Astrocyte (in vitro differentiated cells and primary cell): ENCODE data around the gene IGF1R. TPM values are rescaled to one million over a fixed set of nuclear protein-coding genes. Genes with fewer than 3 reads are reported as not detected.

Source experiments
- DNase-seq: peaks from one replicate; pipeline ENCODE4 v3.0.0-alpha.2; 2010; ENCODE audit warnings: low read depth
- FAIRE-seq: peaks from 2 replicates; lab custom pipeline; 2011; peaks lifted over from hg19 to GRCh38; lab: Jason Lieb, UNC
- H2AFZ ChIP-seq: 2 replicates; pipeline ENCODE4 v1.6.0; 2012; ENCODE audit warnings: low read depth, low read length, inconsistent platforms
- H3K27ac ChIP-seq: 2 replicates; pipeline ENCODE4 v1.5.1; 2011; ENCODE audit warnings: low read depth, low read length, inconsistent platforms
- H3K27me3 ChIP-seq: 2 replicates; pipeline ENCODE4 v1.6.0; 2011; ENCODE audit warnings: low read length, inconsistent platforms; ENCODE audit not compliant: insufficient read depth
- H3K36me3 ChIP-seq: 2 replicates; pipeline ENCODE4 v1.5.1; 2011; ENCODE audit warnings: low read length, inconsistent platforms; ENCODE audit not compliant: insufficient read depth
- H3K4me1 ChIP-seq: 2 replicates; pipeline ENCODE4 v1.5.1; 2011; ENCODE audit warnings: low read length, inconsistent platforms; ENCODE audit not compliant: insufficient read depth
- H3K4me2 ChIP-seq: 2 replicates; pipeline ENCODE4 v1.6.0; 2012; ENCODE audit warnings: low read length, inconsistent platforms
- H3K4me3 ChIP-seq: 2 replicates; pipeline ENCODE4 v1.5.1; 2011; ENCODE audit warnings: low read depth, mild to moderate bottlenecking, low read length, inconsistent platforms; ENCODE audit not compliant: insufficient read depth
- H3K79me2 ChIP-seq: 2 replicates; pipeline ENCODE4 v1.6.0; 2012; ENCODE audit warnings: mild to moderate bottlenecking, low read length, inconsistent platforms; ENCODE audit not compliant: insufficient read depth
- H3K9ac ChIP-seq: 2 replicates; pipeline ENCODE4 v1.6.0; 2012; ENCODE audit warnings: mild to moderate bottlenecking, low read length, inconsistent platforms
- H3K9me3 ChIP-seq: 2 replicates; pipeline ENCODE4 v1.5.1; 2012; ENCODE audit warnings: low read depth, mild to moderate bottlenecking, low read length, inconsistent platforms; ENCODE audit not compliant: insufficient read depth
- H4K20me1 ChIP-seq: 2 replicates; pipeline ENCODE4 v1.6.0; 2012; ENCODE audit warnings: low read length, inconsistent platforms; ENCODE audit not compliant: insufficient read depth
- H3K27ac Mint-ChIP-seq: one replicate; pipeline ENCODE4 v1.8.0; 2021; ENCODE audit warnings: mild to moderate bottlenecking, mixed read lengths; ENCODE audit not compliant: unreplicated experiment
- H3K27me3 Mint-ChIP-seq: one replicate; pipeline ENCODE4 v1.8.0; 2021; ENCODE audit warnings: low read depth, mixed read lengths; ENCODE audit not compliant: unreplicated experiment
- H3K36me3 Mint-ChIP-seq: one replicate; pipeline ENCODE4 v1.8.0; 2021; ENCODE audit warnings: low read depth, mixed read lengths; ENCODE audit not compliant: unreplicated experiment
- H3K4me1 Mint-ChIP-seq: one replicate; pipeline ENCODE4 v1.8.0; 2021; ENCODE audit warnings: low read depth, mixed read lengths; ENCODE audit not compliant: unreplicated experiment
- H3K4me3 Mint-ChIP-seq: one replicate; pipeline ENCODE4 v1.8.0; 2021; ENCODE audit warnings: mild to moderate bottlenecking, moderate library complexity, mixed read lengths; ENCODE audit not compliant: unreplicated experiment
- H3K9me3 Mint-ChIP-seq: one replicate; pipeline ENCODE4 v1.8.0; 2021; ENCODE audit warnings: mild to moderate bottlenecking, mixed read lengths; ENCODE audit not compliant: unreplicated experiment
- EZH2 ChIP-seq: IDR thresholded peaks from 2 replicates; pipeline ENCODE4 v1.6.1; 2012; ENCODE audit warnings: mild to moderate bottlenecking, low read length, inconsistent platforms; ENCODE audit not compliant: insufficient read depth
- total RNA-seq: library from RNA; stranded (reverse); gene quantifications from 2 replicates; pipeline ENCODE4 v1.2.1, GENCODE V29; 2021
- TF ChIP-seq, protein P1 (sequence below): IDR thresholded peaks from 2 replicates; pipeline ENCODE4 v1.5.1; 2011; ENCODE audit warnings: low read depth, mild to moderate bottlenecking, inconsistent platforms, low read length, moderate library complexity; ENCODE audit not compliant: insufficient read depth

IGF1R gene
- total RNA-seq, 1 donor from 2014 or later: 270 TPM

DNA sequence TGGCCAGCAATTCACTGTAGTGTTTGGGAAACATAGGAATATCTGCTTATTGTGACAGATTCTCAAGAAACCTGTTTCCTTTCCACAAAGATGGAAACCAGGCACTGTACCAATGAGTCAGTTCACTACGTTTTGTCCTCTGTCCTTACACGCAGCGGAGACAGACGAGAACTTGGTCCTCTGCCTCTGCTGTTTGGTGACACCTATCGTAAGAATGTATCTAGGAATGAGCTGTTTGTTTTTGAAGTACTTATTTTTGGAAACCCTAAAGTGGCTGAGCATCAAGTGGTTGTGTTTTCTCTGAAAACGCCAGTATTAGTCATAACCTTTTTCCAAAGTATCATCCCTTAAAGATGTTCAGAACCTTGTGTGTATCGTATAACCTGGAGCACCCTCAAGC lies 266.3 kb downstream of the IGF1R start:
- H3K4me2 ChIP-seq: peak overlapping the region; percentile 65
- H2AFZ ChIP-seq: no peak overlapping the region
- H3K27me3 Mint-ChIP-seq: no peaks in the 10 kb centered on the region
- H3K4me1 Mint-ChIP-seq: peaks cover 24% of the 10 kb centered on the region
- peak overlapping the region; percentile 80 for H3K27ac ChIP-seq
- H3K9me3 Mint-ChIP-seq: no peaks in the 10 kb centered on the region
- peaks cover 28% of the 10 kb centered on the region for H3K79me2 ChIP-seq
- H3K36me3 Mint-ChIP-seq: peaks cover 44% of the 10 kb centered on the region
- peak overlapping the region; percentile 10 for H3K4me3 ChIP-seq
- DNase-seq: peak; percentile 97
- H3K9ac ChIP-seq: peak overlapping the region; percentile 55
- H3K27ac Mint-ChIP-seq: no peak overlapping the region
- peaks cover 17% of the 10 kb centered on the region for H3K4me1 ChIP-seq
- H3K27me3 ChIP-seq: no peaks in the 10 kb centered on the region
- peaks cover 6% of the 10 kb centered on the region for H4K20me1 ChIP-seq
- H3K4me3 Mint-ChIP-seq: no peak overlapping the region
- H3K9me3 ChIP-seq: no peaks in the 10 kb centered on the region
- TF ChIP-seq, protein P1, sequence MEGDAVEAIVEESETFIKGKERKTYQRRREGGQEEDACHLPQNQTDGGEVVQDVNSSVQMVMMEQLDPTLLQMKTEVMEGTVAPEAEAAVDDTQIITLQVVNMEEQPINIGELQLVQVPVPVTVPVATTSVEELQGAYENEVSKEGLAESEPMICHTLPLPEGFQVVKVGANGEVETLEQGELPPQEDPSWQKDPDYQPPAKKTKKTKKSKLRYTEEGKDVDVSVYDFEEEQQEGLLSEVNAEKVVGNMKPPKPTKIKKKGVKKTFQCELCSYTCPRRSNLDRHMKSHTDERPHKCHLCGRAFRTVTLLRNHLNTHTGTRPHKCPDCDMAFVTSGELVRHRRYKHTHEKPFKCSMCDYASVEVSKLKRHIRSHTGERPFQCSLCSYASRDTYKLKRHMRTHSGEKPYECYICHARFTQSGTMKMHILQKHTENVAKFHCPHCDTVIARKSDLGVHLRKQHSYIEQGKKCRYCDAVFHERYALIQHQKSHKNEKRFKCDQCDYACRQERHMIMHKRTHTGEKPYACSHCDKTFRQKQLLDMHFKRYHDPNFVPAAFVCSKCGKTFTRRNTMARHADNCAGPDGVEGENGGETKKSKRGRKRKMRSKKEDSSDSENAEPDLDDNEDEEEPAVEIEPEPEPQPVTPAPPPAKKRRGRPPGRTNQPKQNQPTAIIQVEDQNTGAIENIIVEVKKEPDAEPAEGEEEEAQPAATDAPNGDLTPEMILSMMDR: no peak
- no peak for TF ChIP-seq EZH2
- peak; percentile 92 for FAIRE-seq
- H3K36me3 ChIP-seq: peaks cover 73% of the 10 kb centered on the region

DNA sequence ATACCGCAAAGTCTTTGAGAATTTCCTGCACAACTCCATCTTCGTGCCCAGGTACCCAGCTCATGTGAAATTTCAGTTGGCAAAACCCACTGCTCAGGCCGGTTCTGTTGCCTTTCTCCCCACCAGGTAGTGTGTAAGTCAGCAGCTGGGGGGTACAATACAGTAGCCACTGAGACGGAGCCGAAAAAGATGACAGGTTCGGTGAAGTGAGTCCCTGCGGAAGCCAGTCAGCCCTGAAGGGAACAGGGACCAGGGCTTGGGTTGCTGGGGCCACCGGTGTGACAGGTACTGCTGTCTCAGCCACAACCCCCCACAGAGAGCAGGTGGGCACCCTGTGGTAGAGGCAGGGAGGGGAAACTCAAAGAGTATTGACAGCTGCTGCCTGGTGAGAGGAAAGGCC lies 268.5 kb downstream of the IGF1R start:
- FAIRE-seq: no peak
- Histone ChIP-seq H3K36me3 (peaks cover 62% of the 10 kb centered on the region), H3K4me1 (peaks cover 17% of the 10 kb centered on the region), H2AFZ (no peak overlapping the region), H3K9me3 (no peaks in the 10 kb centered on the region), H3K4me2 (no peak overlapping the region), H3K27me3 (no peaks in the 10 kb centered on the region), H3K27ac (no peak overlapping the region), H3K4me3 (no peak overlapping the region), H3K79me2 (peaks cover 21% of the 10 kb centered on the region), H3K9ac (no peak overlapping the region), H4K20me1 (peaks cover 18% of the 10 kb centered on the region)
- H3K36me3 Mint-ChIP-seq: peaks cover 51% of the 10 kb centered on the region
- no peak for DNase-seq
- H3K27ac Mint-ChIP-seq: no peak overlapping the region
- no peaks in the 10 kb centered on the region for H3K27me3 Mint-ChIP-seq
- no peaks in the 10 kb centered on the region for H3K9me3 Mint-ChIP-seq
- H3K4me1 Mint-ChIP-seq: peaks cover 36% of the 10 kb centered on the region
- no peak for TF ChIP-seq EZH2
- TF ChIP-seq, protein P1: no peak
- H3K4me3 Mint-ChIP-seq: no peak overlapping the region

DNA sequence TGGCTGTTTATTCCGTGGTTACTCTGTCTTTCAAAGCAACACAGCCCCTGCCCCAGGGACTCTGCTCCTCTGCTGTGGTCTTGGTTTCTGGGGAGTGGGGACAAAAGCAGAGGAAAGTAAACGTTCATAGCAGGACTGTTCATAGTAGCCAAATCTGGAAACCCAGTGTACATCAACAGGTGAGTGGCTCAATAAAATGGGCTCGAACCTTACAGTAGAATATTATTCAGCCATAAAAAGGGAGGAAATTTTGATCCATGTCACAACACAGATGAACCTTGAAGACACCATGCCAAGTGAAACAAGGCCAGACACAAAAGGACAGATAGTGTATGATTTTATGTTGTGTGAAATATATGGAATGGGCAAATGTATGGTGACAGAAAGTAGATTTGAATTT lies 269.1 kb downstream of the IGF1R start:
- no peaks in the 10 kb centered on the region for H3K27me3 ChIP-seq
- H3K27me3 Mint-ChIP-seq: no peaks in the 10 kb centered on the region
- no peak overlapping the region for H3K27ac ChIP-seq
- H2AFZ ChIP-seq: no peak overlapping the region
- peaks cover 17% of the 10 kb centered on the region for H3K4me1 ChIP-seq
- H3K79me2 ChIP-seq: peaks cover 21% of the 10 kb centered on the region
- no peaks in the 10 kb centered on the region for H3K9me3 Mint-ChIP-seq
- no peak for FAIRE-seq
- H3K36me3 ChIP-seq: peaks cover 62% of the 10 kb centered on the region
- no peak for TF ChIP-seq EZH2
- TF ChIP-seq, protein P1: no peak
- peaks cover 47% of the 10 kb centered on the region for H3K36me3 Mint-ChIP-seq
- DNase-seq: no peak
- no peaks in the 10 kb centered on the region for H3K9me3 ChIP-seq
- no peak overlapping the region for H3K9ac ChIP-seq
- H3K27ac Mint-ChIP-seq: no peak overlapping the region
- peaks cover 18% of the 10 kb centered on the region for H4K20me1 ChIP-seq
- H3K4me3 Mint-ChIP-seq: no peak overlapping the region
- H3K4me1 Mint-ChIP-seq: peaks cover 36% of the 10 kb centered on the region
- H3K4me2 ChIP-seq: no peak overlapping the region
- H3K4me3 ChIP-seq: no peak overlapping the region
